ENCODE results near the gene DMTF1. TPM values are rescaled to one million over a fixed set of nuclear protein-coding genes. Genes with fewer than 3 reads are reported as not detected.

Gene DMTF1
- total and polyA plus RNA-seq, 2 of the 8 experiments (the other 6 are each of a cell fraction or from before 2014, with no cell fraction given), result 86.0 to 115 TPM

GRCh38 chr7:87137271-87137670 lies 15.0 kb upstream of the DMTF1 start:
- H3K14ac ChIP-seq (ENCODE audit: insufficient read length), result no peak overlapping the region
- no peak overlapping the region for H3K9ac ChIP-seq (replicated peaks in 1 of 4; ENCODE audit: extremely low read depth in 1 of 4, low read depth in 3 of 4, low read length in 3 of 4)
- H2BK120ac ChIP-seq (replicated peaks; ENCODE audit: low read depth, low read length), result no peak overlapping the region
- no peak overlapping the region for H3K4ac ChIP-seq (replicated peaks; ENCODE audit: insufficient read length, low read depth, low read length)
- no peak overlapping the region for H3K18ac ChIP-seq (ENCODE audit: extremely low read depth, low read length)
- H3K23me2 ChIP-seq (ENCODE audit: low read depth, low read length), result no peaks in the 10 kb centered on the region
- no peak overlapping the region for H3K4me2 ChIP-seq (ENCODE audit: insufficient read depth in 1 of 2, low read depth in 2 of 2, low read length in 2 of 2)
- H2BK15ac ChIP-seq (ENCODE audit: low read length), result no peak overlapping the region
- H2BK5ac ChIP-seq (ENCODE audit: low read depth, low read length), result no peak overlapping the region
- H3K9me3 ChIP-seq (ENCODE audit: insufficient read depth in 2 of 2, low read depth in 1 of 2, low read length in 1 of 2), result no peaks in the 10 kb centered on the region
- no peaks in the 10 kb centered on the region for H3K79me2 ChIP-seq (ENCODE audit: control insufficient read depth in 1 of 2, insufficient read depth in 2 of 2, low read length in 2 of 2)
- no peaks in the 10 kb centered on the region for H3K4me1 ChIP-seq (replicated peaks in 1 of 4; ENCODE audit: control insufficient read depth in 3 of 4, insufficient read depth in 4 of 4, low read length in 3 of 4)
- H2AK5ac ChIP-seq (ENCODE audit: low read depth, low read length), result no peak overlapping the region
- CTCF ChIA-PET (ENCODE audit: partially characterized antibody), result interaction anchor here (0.7 to 2.6 kb wide), 6 partner anchors 11 to 222 kb away, joined by 3 to 17 read pairs (median 3); no protein-coding TSS in a partner anchor
- H4K5ac ChIP-seq (ENCODE audit: insufficient read length, low read depth, low read length), result no peak overlapping the region
- H3K36me3 ChIP-seq (ENCODE audit: control insufficient read depth in 2 of 4, insufficient read depth in 4 of 4, low read length in 3 of 4), result no peaks in the 10 kb centered on the region
- H3K79me1 ChIP-seq (ENCODE audit: low read depth, low read length), result no peaks in the 10 kb centered on the region
- H3K56ac ChIP-seq (replicated peaks; ENCODE audit: insufficient read length, low read depth, low read length), result no peak overlapping the region
- no peak overlapping the region for H4K8ac ChIP-seq (ENCODE audit: extremely low read depth, insufficient read depth, low read length)
- no peak overlapping the region for H2BK12ac ChIP-seq (ENCODE audit: low read depth, low read length)
- no peak overlapping the region for H2BK20ac ChIP-seq (ENCODE audit: low read length)
- H4K20me1 ChIP-seq (replicated peaks in 1 of 2; ENCODE audit: control insufficient read depth in 1 of 2, insufficient read depth in 2 of 2, low read length in 2 of 2), result no peaks in the 10 kb centered on the region
- DNase-seq (ENCODE audit: low read depth in 1 of 2, low spot score in 2 of 2) (no peak), FAIRE-seq (no peak)
- TF ChIP-seq BRCA1 (IDR thresholded peaks at IDR 0.05; ENCODE audit: low read depth, low read length), result no peak
- no peak for TF ChIP-seq SP2 (IDR thresholded peaks at IDR 0.05; ENCODE audit: low read length)
- no peak overlapping the region for H4K91ac ChIP-seq (replicated peaks; ENCODE audit: insufficient read length, low read length)
- no peak overlapping the region for H2AFZ ChIP-seq (ENCODE audit: low read length)
- H3K27ac ChIP-seq (ENCODE audit: low read depth, low read length), result no peak overlapping the region
- no peak overlapping the region for H3K23ac ChIP-seq (ENCODE audit: insufficient read length)
- POLR2A ChIA-PET (ENCODE audit: partially characterized antibody), result no interaction called here
- no peaks in the 10 kb centered on the region for H3K27me3 ChIP-seq (replicated peaks in 1 of 4; ENCODE audit: control insufficient read depth in 3 of 4, extremely low read depth in 1 of 4, insufficient read depth in 3 of 4, low read length in 3 of 4)
- no peak overlapping the region for H3K4me3 ChIP-seq (ENCODE audit: extremely low read depth in 1 of 4, insufficient read depth in 2 of 4, low read depth in 3 of 4, low read length in 4 of 4)
